GM12864 (cell line): ENCODE results near the gene FGR.
A peak's percentile ranks its signal among the peaks of the same experiment; 100 is the strongest.

ENCODE experiments used
- DNase-seq: peaks from one replicate; pipeline ENCODE4 v3.0.0-alpha.2; 2011; ENCODE audit warnings: low read depth
- H3K4me3 ChIP-seq: 2 replicates; pipeline ENCODE4 v1.5.1; 2011; ENCODE audit warnings: mild to moderate bottlenecking, low read depth, low read length, control low read depth
- TF ChIP-seq, protein P1 (sequence below): IDR thresholded peaks from 2 replicates; pipeline ENCODE4 v1.5.1; 2011; ENCODE audit warnings: low read depth, mild to moderate bottlenecking, moderate library complexity, low read length, control low read depth, inconsistent platforms; ENCODE audit errors: missing control alignments

FGR gene

GRCh38 chr1:27568300-27569087 is 66.5 kb downstream of the FGR start:
- DNase-seq, result peak; percentile 69
- TF ChIP-seq, protein P1, sequence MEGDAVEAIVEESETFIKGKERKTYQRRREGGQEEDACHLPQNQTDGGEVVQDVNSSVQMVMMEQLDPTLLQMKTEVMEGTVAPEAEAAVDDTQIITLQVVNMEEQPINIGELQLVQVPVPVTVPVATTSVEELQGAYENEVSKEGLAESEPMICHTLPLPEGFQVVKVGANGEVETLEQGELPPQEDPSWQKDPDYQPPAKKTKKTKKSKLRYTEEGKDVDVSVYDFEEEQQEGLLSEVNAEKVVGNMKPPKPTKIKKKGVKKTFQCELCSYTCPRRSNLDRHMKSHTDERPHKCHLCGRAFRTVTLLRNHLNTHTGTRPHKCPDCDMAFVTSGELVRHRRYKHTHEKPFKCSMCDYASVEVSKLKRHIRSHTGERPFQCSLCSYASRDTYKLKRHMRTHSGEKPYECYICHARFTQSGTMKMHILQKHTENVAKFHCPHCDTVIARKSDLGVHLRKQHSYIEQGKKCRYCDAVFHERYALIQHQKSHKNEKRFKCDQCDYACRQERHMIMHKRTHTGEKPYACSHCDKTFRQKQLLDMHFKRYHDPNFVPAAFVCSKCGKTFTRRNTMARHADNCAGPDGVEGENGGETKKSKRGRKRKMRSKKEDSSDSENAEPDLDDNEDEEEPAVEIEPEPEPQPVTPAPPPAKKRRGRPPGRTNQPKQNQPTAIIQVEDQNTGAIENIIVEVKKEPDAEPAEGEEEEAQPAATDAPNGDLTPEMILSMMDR, result peak; percentile 59
- peak overlapping the region; percentile 37 for H3K4me3 ChIP-seq

GRCh38 chr1:27567971-27568299 is 67.0 kb downstream of the FGR start:
- peak overlapping the region; percentile 32 for H3K4me3 ChIP-seq
- DNase-seq, result no peak
- TF ChIP-seq, protein P1, result no peak

DNA sequence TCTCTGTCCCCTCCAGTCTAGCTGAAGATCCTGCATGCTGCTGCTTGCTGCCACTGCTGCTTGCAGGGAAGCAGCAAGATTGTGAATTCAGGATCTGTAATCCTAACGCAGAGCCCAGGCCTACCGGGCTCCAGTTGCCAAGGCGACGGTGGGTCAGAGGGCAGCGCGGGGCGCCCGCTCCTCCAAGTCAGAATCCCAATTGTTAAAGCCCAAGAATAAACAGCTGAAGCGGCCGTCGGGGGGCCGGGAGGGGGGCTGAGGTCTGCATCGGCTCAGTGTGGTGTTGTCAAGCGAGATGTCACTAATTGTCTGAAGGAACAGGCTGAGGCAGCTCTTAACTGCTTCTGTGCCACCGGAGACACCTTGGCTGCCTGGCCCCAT is 67.8 kb downstream of the FGR start:
- no peak overlapping the region for H3K4me3 ChIP-seq
- TF ChIP-seq, protein P1, result no peak
- no peak for DNase-seq

DNA sequence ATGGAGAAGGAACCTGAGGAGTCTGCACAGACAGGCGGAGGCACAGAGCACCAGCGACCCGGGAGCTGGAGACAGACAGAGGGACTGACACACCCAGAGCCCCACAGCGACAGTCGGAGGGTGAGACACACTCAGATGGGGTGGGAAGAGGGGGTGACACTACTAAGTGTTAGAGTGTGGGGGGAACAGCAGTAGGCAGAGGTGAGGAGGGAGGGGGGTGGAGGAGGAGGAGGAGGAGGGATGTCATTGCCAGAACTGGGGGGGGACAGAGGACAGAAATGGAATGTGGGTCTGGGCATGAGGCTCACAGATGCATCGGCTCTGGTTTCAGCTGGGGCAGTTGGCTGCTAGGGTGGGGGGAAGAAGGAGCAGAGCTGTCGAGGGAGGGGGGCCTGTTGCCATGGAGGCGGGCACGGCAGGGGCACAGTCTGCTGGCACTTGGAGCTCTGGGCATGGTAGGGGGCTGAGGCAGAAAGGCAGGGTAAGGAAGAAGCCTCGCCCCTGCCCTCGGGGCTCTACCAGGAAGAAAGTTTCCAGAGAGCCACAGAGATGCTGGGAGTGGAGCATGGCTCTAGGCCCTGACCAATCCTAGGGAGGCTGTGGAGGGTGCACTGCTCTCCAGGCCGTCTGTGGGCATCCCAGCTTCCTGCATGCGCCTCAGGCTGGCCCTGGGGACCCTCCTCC is 68.4 kb downstream of the FGR start:
- TF ChIP-seq, protein P1, result no peak
- DNase-seq, result no peak
- H3K4me3 ChIP-seq, result no peak overlapping the region

GRCh38 chr1:27564710-27565649 is 70.0 kb downstream of the FGR start:
- TF ChIP-seq, protein P1, result no peak
- no peak for DNase-seq
- H3K4me3 ChIP-seq, result no peak overlapping the region

- H3K4me3 ChIP-seq, result no peak overlapping the region
- DNase-seq, result no peak
- TF ChIP-seq, protein P1, result no peak
Observed at GRCh38 chr1:27563591-27564471, 71.2 kb downstream of the FGR start.
